IPS-20b (cell line): ENCODE data around the gene CLCF1.

Experiments
- H3K27ac ChIP-seq: one replicate; pipeline ENCODE4 v1.5.1; 2013; ENCODE audit warnings: low read length
- H3K27me3 ChIP-seq: 2 replicates; pipeline ENCODE4 v1.6.1; 2013; ENCODE audit warnings: mild to moderate bottlenecking, low read length, inconsistent platforms; ENCODE audit not compliant: insufficient read depth
- H3K36me3 ChIP-seq: 2 replicates; pipeline ENCODE4 v1.6.1; 2013; ENCODE audit warnings: low read depth, mild to moderate bottlenecking, inconsistent platforms, low read length, moderate library complexity; ENCODE audit not compliant: insufficient read depth
- H3K4me1 ChIP-seq: 2 replicates; pipeline ENCODE4 v1.6.1; 2013; ENCODE audit warnings: mild to moderate bottlenecking, control low read depth, inconsistent platforms, low read length, moderate library complexity; ENCODE audit not compliant: insufficient read depth
- H3K4me3 ChIP-seq: 2 replicates; pipeline ENCODE4 v1.5.1; 2013; ENCODE audit warnings: mild to moderate bottlenecking, low read length, inconsistent platforms
- H3K9ac ChIP-seq: 2 replicates; pipeline ENCODE4 v1.6.1; 2013; ENCODE audit warnings: low read depth, mild to moderate bottlenecking, inconsistent platforms, low read length, moderate library complexity
- H3K9me3 ChIP-seq: 2 replicates; pipeline ENCODE4 v1.6.1; 2013; ENCODE audit warnings: mild to moderate bottlenecking, low read depth, low read length, inconsistent platforms; ENCODE audit not compliant: insufficient read depth

Gene CLCF1

GRCh38 chr11:67369275-67369674 is 4.1 kb downstream of the CLCF1 start:
- H3K4me1 ChIP-seq: peaks cover 10% of the 10 kb centered on the region; the same call in 1 of the 2 replicates
- no peak overlapping the region for H3K9ac ChIP-seq
- no peak overlapping the region for H3K27ac ChIP-seq
- no peaks in the 10 kb centered on the region for H3K36me3 ChIP-seq
- peaks cover 53% of the 10 kb centered on the region for H3K27me3 ChIP-seq
- no peaks in the 10 kb centered on the region for H3K9me3 ChIP-seq
- no peak overlapping the region for H3K4me3 ChIP-seq

GRCh38 chr11:67368621-67369020 is 4.8 kb downstream of the CLCF1 start:
- peaks cover 7% of the 10 kb centered on the region; the same call in 1 of the 2 replicates for H3K4me1 ChIP-seq
- H3K4me3 ChIP-seq: no peak overlapping the region

GRCh38 chr11:67367761-67368227 is 5.6 kb downstream of the CLCF1 start:
- Histone ChIP-seq H3K9ac (no peak overlapping the region), H3K27ac (no peak overlapping the region), H3K27me3 (peaks cover 46% of the 10 kb centered on the region), H3K4me1 (peaks cover 7% of the 10 kb centered on the region; the same call in 1 of the 2 replicates), H3K9me3 (no peaks in the 10 kb centered on the region), H3K4me3 (no peak overlapping the region), H3K36me3 (no peaks in the 10 kb centered on the region)

More at GRCh38 chr11:67368621-67369020, 4.8 kb downstream of the CLCF1 start:
- Histone ChIP-seq H3K9ac (no peak overlapping the region), H3K27ac (no peak overlapping the region), H3K27me3 (peaks cover 47% of the 10 kb centered on the region), H3K9me3 (no peaks in the 10 kb centered on the region), H3K36me3 (no peaks in the 10 kb centered on the region)

GRCh38 chr11:67366961-67367760 is 6.2 kb downstream of the CLCF1 start:
- Histone ChIP-seq H3K27ac (no peak overlapping the region), H3K9me3 (no peaks in the 10 kb centered on the region), H3K4me1 (peaks cover 7% of the 10 kb centered on the region; the same call in 1 of the 2 replicates), H3K4me3 (no peak overlapping the region), H3K27me3 (peaks cover 50% of the 10 kb centered on the region), H3K9ac (no peak overlapping the region), H3K36me3 (no peaks in the 10 kb centered on the region)

GRCh38 chr11:67366546-67366945 is 6.9 kb downstream of the CLCF1 start:
- no peak overlapping the region for H3K4me3 ChIP-seq
- H3K36me3 ChIP-seq: no peaks in the 10 kb centered on the region
- no peak overlapping the region for H3K9ac ChIP-seq
- H3K9me3 ChIP-seq: no peaks in the 10 kb centered on the region
- H3K27ac ChIP-seq: no peak overlapping the region
- peaks cover 7% of the 10 kb centered on the region; the same call in 1 of the 2 replicates for H3K4me1 ChIP-seq
- H3K27me3 ChIP-seq: peaks cover 50% of the 10 kb centered on the region

GRCh38 chr11:67365736-67366444 is 7.5 kb downstream of the CLCF1 start:
- Histone ChIP-seq H3K9me3 (no peaks in the 10 kb centered on the region), H3K36me3 (no peaks in the 10 kb centered on the region), H3K4me1 (peaks cover 7% of the 10 kb centered on the region; the same call in 1 of the 2 replicates), H3K4me3 (no peak overlapping the region), H3K9ac (no peak overlapping the region), H3K27ac (no peak overlapping the region), H3K27me3 (peaks cover 44% of the 10 kb centered on the region)

- Histone ChIP-seq H3K27ac (no peak overlapping the region), H3K27me3 (peaks cover 37% of the 10 kb centered on the region), H3K9me3 (no peaks in the 10 kb centered on the region), H3K4me3 (no peak overlapping the region), H3K9ac (no peak overlapping the region), H3K4me1 (peaks cover 2% of the 10 kb centered on the region; the same call in 1 of the 2 replicates), H3K36me3 (no peaks in the 10 kb centered on the region)
These were observed 8.3 kb downstream of the CLCF1 start for GRCh38 chr11:67364783-67365722.

GRCh38 chr11:67364169-67364568 is 9.2 kb downstream of the CLCF1 start:
- no peaks in the 10 kb centered on the region for H3K36me3 ChIP-seq
- peaks cover 28% of the 10 kb centered on the region for H3K27me3 ChIP-seq
- H3K9me3 ChIP-seq: no peaks in the 10 kb centered on the region
- no peak overlapping the region for H3K27ac ChIP-seq
- no peak overlapping the region for H3K9ac ChIP-seq
- H3K4me1 ChIP-seq: peaks cover 2% of the 10 kb centered on the region; the same call in 1 of the 2 replicates
- no peak overlapping the region for H3K4me3 ChIP-seq

- Histone ChIP-seq H3K4me1 (peaks cover 11% of the 10 kb centered on the region; the same call in 1 of the 2 replicates), H3K9ac (no peak overlapping the region)
These were observed 15.3 kb downstream of the CLCF1 start for GRCh38 chr11:67357831-67358670.

GRCh38 chr11:67356864-67357561 is 16.4 kb downstream of the CLCF1 start:
- Histone ChIP-seq H3K36me3 (no peaks in the 10 kb centered on the region), H3K9me3 (no peaks in the 10 kb centered on the region), H3K27me3 (peaks cover 8% of the 10 kb centered on the region; the same call in 1 of the 2 replicates), H3K4me3 (no peak overlapping the region), H3K9ac (peak overlapping the region; percentile 35; the same call in 1 of the 2 replicates), H3K4me1 (peaks cover 13% of the 10 kb centered on the region; the same call in 1 of the 2 replicates), H3K27ac (no peak overlapping the region)

More at GRCh38 chr11:67357831-67358670, 15.3 kb downstream of the CLCF1 start:
- H3K4me3 ChIP-seq: no peak overlapping the region
- H3K27ac ChIP-seq: no peak overlapping the region
- H3K36me3 ChIP-seq: no peaks in the 10 kb centered on the region
- no peaks in the 10 kb centered on the region for H3K9me3 ChIP-seq
- H3K27me3 ChIP-seq: peaks cover 19% of the 10 kb centered on the region
